A673 (cell line): Measurements from ENCODE around the gene EXTL1. TPM values are rescaled to one million over a fixed set of nuclear protein-coding genes. Genes with fewer than 3 reads are reported as not detected.
A peak's percentile ranks its signal among the peaks of the same experiment; 100 is the strongest.

Source experiments
- BruUV-seq: library from RNA; stranded (reverse); fragments of 400-500 nt; replicated peaks from 2 replicates; lab custom pipeline; 2021; lab: Mats Ljungman, UMichigan
- CTCF ChIA-PET: fragments of 300-600 bp; sonication (Branson Sonifier 250); formaldehyde crosslinking; loops from one replicate; lab custom pipeline; 2022; ENCODE audit warnings: antibody characterized with exemption; lab: Charles Lee
- POLR2A ChIA-PET: fragments of 300-600 bp; sonication (Branson Sonifier 250); formaldehyde crosslinking; loops from one replicate; lab custom pipeline; 2022; ENCODE audit warnings: antibody characterized with exemption; ENCODE audit not compliant: low non-redundant PET; lab: Charles Lee
- DNase-seq: peaks from one replicate; pipeline ENCODE4 v3.0.0-alpha.2; 2015; ENCODE audit warnings: low spot score
- H3K27ac ChIP-seq: fragments of 200-600 bp; sonication (generic); 2 replicates; pipeline ENCODE4 v1.5.1; 2016; ENCODE audit warnings: mixed run types, low read depth, mild to moderate bottlenecking, mixed read lengths, antibody characterized with exemption, low read length; ENCODE audit not compliant: poor library complexity, severe bottlenecking
- H3K27me3 ChIP-seq: fragments of 200-600 bp; sonication (generic); replicated peaks from 2 replicates; pipeline ENCODE4 v1.6.1; 2017; ENCODE audit warnings: mixed run types, low read depth, mild to moderate bottlenecking, mixed read lengths, antibody characterized with exemption, low read length; ENCODE audit not compliant: insufficient read depth, poor library complexity
- H3K36me3 ChIP-seq: fragments of 200-600 bp; sonication (generic); 2 replicates; pipeline ENCODE4 v1.6.1; 2016; ENCODE audit warnings: mixed run types, mild to moderate bottlenecking, mixed read lengths, antibody characterized with exemption, low read length; ENCODE audit not compliant: insufficient read depth, poor library complexity, severe bottlenecking
- H3K4me1 ChIP-seq: fragments of 200-600 bp; sonication (generic); 2 replicates; pipeline ENCODE4 v1.6.1; 2017; ENCODE audit warnings: mixed run types, mild to moderate bottlenecking, mixed read lengths, antibody characterized with exemption, low read length; ENCODE audit not compliant: insufficient read depth, poor library complexity, severe bottlenecking
- H3K4me3 ChIP-seq: fragments of 200-600 bp; sonication (generic); 2 replicates; pipeline ENCODE4 v1.5.1; 2016; ENCODE audit warnings: low read depth, mixed run types, mild to moderate bottlenecking, mixed read lengths, low read length; ENCODE audit not compliant: poor library complexity, severe bottlenecking
- H3K9me3 ChIP-seq: fragments of 200-600 bp; sonication (generic); 2 replicates; pipeline ENCODE4 v1.6.1; 2016; ENCODE audit warnings: mixed run types, low read depth, mild to moderate bottlenecking, mixed read lengths, antibody characterized with exemption, low read length; ENCODE audit not compliant: poor library complexity, severe bottlenecking
- CTCF ChIP-seq: fragments of 300-800, 200-600 bp; sonication (generic); conservative IDR thresholded peaks from 2 replicates; pipeline ENCODE4 v1.5.1; 2017; ENCODE audit warnings: low read depth, mild to moderate bottlenecking, antibody characterized with exemption, low read length, moderate library complexity, mixed read lengths
- EZH2 ChIP-seq: fragments of 200-600 bp; sonication (generic); IDR thresholded peaks from 2 replicates; pipeline ENCODE4 v1.6.1; 2017; ENCODE audit warnings: borderline replicate concordance, low read depth, mild to moderate bottlenecking, mixed read lengths, antibody characterized with exemption, low read length; ENCODE audit not compliant: poor library complexity, severe bottlenecking
- intact Hi-C: fragments of 100-400 bp; cut with micrococcal nuclease; formaldehyde crosslinking; loops from one replicate; pipeline ENCODE4 v1.10.0; 2022; ENCODE audit not compliant: unreplicated experiment
- total RNA-seq: library from RNA; stranded (reverse); gene quantifications from 2 replicates; pipeline ENCODE4 v1.2.3, GENCODE V29; 2021

EXTL1 gene
- total RNA-seq, 1 experiment from 2014 or later: not detected

DNA sequence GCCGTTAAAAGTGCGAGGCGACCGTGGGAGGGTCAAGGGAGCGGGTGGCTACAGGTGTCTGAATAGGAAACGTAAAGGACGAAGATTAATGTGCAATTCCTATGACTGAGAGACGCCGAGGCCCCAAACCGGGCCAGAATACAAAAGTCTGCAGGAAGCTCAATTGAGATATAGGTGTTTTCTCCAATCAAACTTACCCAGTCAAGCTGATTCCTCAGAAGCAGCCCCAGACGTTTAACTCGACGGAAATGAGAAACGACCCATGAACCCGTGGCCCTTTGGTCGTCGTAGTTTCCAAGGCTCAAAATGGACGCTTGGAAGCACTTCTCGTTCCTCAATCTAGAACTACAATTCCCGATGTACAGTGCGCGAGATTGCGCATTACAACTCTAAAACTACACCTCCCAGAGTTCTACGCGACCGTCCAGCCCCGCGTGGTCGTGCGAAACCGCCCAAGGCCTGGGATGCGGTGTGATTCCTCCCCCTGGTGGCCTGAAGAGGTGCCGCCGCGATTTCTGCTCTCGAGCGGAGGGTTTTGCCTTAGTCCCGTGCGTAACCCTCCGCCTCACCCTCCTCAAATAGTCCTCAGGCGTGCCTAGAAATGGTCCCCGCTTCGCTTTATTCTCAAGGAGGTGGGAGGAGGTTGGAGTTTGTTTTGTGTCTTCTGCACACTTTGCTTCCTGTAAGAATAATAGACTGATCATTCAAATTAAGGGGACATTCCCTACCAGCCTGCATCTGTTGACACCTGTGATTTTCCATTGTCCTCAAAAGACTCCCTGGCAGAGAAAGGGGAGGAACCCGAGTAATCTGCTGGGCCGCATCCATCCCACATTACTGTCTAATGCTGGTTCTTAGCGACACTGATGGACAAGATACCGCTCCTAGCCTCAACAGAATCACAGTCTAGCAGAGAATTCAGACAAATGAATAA is 23.5 kb upstream of the EXTL1 start, which contains the start of gene PAFAH2:
PAFAH2 (minus strand) TSS at position 236 of the 934 bp plus-strand sequence. CDS start 7,247 bp downstream, outside the sequence.
- POLR2A ChIA-PET: interaction anchor here (0.6 kb wide), 1 partner anchor 105 kb away, joined by 7 read pairs; no protein-coding TSS in a partner anchor
- BruUV-seq: no TSS peak

GRCh38 chr1:25999041-25999800 is 22.4 kb upstream of the EXTL1 start:
- no peak overlapping the region for H3K27ac ChIP-seq
- intact Hi-C loops: loop anchor here (10.0 kb wide), 1 partner anchor 164 kb away; no protein-coding TSS in a partner anchor
- DNase-seq: no peak
- H3K4me1 ChIP-seq: peaks cover 13% of the 10 kb centered on the region
- TF ChIP-seq EZH2 (no peak), CTCF (no peak)
- H3K4me3 ChIP-seq: no peak overlapping the region
- H3K9me3 ChIP-seq: no peaks in the 10 kb centered on the region
- ChIA-PET POLR2A (no interaction called here), CTCF (interaction anchor here (0.6 to 1.3 kb wide), 2 partner anchors 11 to 104 kb away, joined by 5 to 6 read pairs; no protein-coding TSS in a partner anchor)
- no TSS peak for BruUV-seq
- no peaks in the 10 kb centered on the region for H3K27me3 ChIP-seq
- no peaks in the 10 kb centered on the region for H3K36me3 ChIP-seq

More for the DNA sequence above, 23.5 kb upstream of the EXTL1 start, which contains the start of gene PAFAH2:
- Histone ChIP-seq H3K4me1 (peaks cover 13% of the 10 kb centered on the region), H3K27me3 (no peaks in the 10 kb centered on the region), H3K4me3 (peak within 1 kb of the TSS; percentile 66), H3K36me3 (no peaks in the 10 kb centered on the region), H3K27ac (peak within 1 kb of the TSS; percentile 79), H3K9me3 (no peaks in the 10 kb centered on the region)
- no peak for TF ChIP-seq EZH2
- peak; percentile 98 for TF ChIP-seq CTCF
- intact Hi-C loops: loop anchor here (1.0 to 10.0 kb wide), 2 partner anchors 106 to 163 kb away; no protein-coding TSS in a partner anchor
- peak; percentile 100 for DNase-seq
- CTCF ChIA-PET: interaction anchor here (0.6 to 1.5 kb wide), 5 partner anchors 43 to 103 kb away, joined by 3 to 34 read pairs (median 4); no protein-coding TSS in a partner anchor

DNA sequence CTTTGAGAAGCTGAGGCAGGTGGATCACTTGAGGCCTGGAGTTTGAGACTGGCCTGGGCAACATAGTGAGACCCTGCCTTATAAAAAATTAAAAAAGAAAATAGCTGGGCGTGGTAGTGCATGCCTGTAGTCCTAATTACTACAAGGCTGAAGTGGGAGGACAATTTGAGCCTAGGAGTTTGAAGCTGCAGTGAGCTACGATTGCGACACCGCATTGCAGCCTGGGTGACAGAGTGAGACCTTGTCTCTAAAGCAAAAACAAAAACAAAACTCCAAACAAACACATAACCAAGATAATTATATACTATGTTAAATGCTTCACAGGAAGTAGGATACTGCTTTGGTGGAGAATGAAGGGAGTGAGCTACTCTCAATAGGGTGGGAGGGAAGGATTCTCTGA is 18.3 kb upstream of the EXTL1 start:
- Histone ChIP-seq H3K9me3 (no peaks in the 10 kb centered on the region), H3K27ac (no peak overlapping the region), H3K4me3 (no peak overlapping the region), H3K4me1 (peaks cover 6% of the 10 kb centered on the region), H3K27me3 (no peaks in the 10 kb centered on the region), H3K36me3 (no peaks in the 10 kb centered on the region)
- POLR2A ChIA-PET: no interaction called here
- DNase-seq: no peak
- TF ChIP-seq CTCF (no peak), EZH2 (no peak)
- CTCF ChIA-PET: no interaction called here
- no TSS peak for BruUV-seq
- intact Hi-C loops: no loop called here
